H1 (cell line): ENCODE measurements around the gene SAPCD1. TPM values are rescaled to one million over a fixed set of nuclear protein-coding genes. Genes with fewer than 3 reads are reported as not detected.

Experiments
- CTCF ChIA-PET: fragments of 300-600 bp; sonication (Branson Sonifier 250); formaldehyde crosslinking; loops from one replicate; lab custom pipeline; 2021; ENCODE audit not compliant: partially characterized antibody; lab: Charles Lee
- POLR2A ChIA-PET: fragments of 300-600 bp; sonication (Branson Sonifier 250); formaldehyde crosslinking; loops from one replicate; lab custom pipeline; 2021; ENCODE audit warnings: inconsistent platforms; ENCODE audit not compliant: partially characterized antibody; lab: Charles Lee
- DNase-seq, 2 experiments: peaks; one replicate each; pipeline versions ENCODE4 v3.0.0 to v3.0.0-alpha.2; 2010 to 2022; ENCODE audit warnings: low spot score in 2 of 2, low read depth in 1 of 2, mixed read lengths in 1 of 2
- FAIRE-seq: peaks from 2 replicates; lab custom pipeline; 2011; peaks lifted over from hg19 to GRCh38; lab: Jason Lieb, UNC
- H2AFZ ChIP-seq: 2 replicates; pipeline ENCODE4 v1.8.1; 2012; ENCODE audit warnings: low read length, inconsistent platforms
- H2AK5ac ChIP-seq: 2 replicates; pipeline ENCODE4 v1.6.1; 2013; ENCODE audit warnings: low read depth, low read length
- H2BK120ac ChIP-seq: replicated peaks from 2 replicates; pipeline ENCODE3; 2013; ENCODE audit warnings: low read depth, low read length, inconsistent platforms
- H2BK12ac ChIP-seq: 2 replicates; pipeline ENCODE4 v1.6.1; 2013; ENCODE audit warnings: low read depth, low read length
- H2BK15ac ChIP-seq: 2 replicates; pipeline ENCODE4 v1.6.1; 2013; ENCODE audit warnings: low read length
- H2BK20ac ChIP-seq: 2 replicates; pipeline ENCODE4 v1.6.1; 2013; ENCODE audit warnings: low read length
- H2BK5ac ChIP-seq: 2 replicates; pipeline ENCODE4 v1.6.1; 2013; ENCODE audit warnings: low read depth, low read length
- H3K14ac ChIP-seq: 2 replicates; pipeline ENCODE4 v1.6.1; 2013; ENCODE audit warnings: inconsistent platforms; ENCODE audit not compliant: insufficient read length
- H3K18ac ChIP-seq: 2 replicates; pipeline ENCODE4 v1.6.1; 2013; ENCODE audit warnings: low read length; ENCODE audit errors: extremely low read depth
- H3K23ac ChIP-seq: 2 replicates; pipeline ENCODE4 v1.6.1; 2013; ENCODE audit warnings: inconsistent platforms; ENCODE audit not compliant: insufficient read length
- H3K23me2 ChIP-seq: 2 replicates; pipeline ENCODE4 v1.6.1; 2013; ENCODE audit warnings: low read depth, low read length
- H3K27ac ChIP-seq: 2 replicates; pipeline ENCODE4 v1.6.1; 2011; ENCODE audit warnings: low read depth, low read length, inconsistent platforms
- H3K27me3 ChIP-seq, 4 experiments: replicated peaks in 1 of 4; 1 replicate in 1 of 4; 2 replicates in 3 of 4; pipeline versions ENCODE4 v1.6.1 to v1.8.1; 2011 to 2013; ENCODE audit warnings: low read length in 3 of 4, mild to moderate bottlenecking in 3 of 4, inconsistent platforms in 2 of 4, mixed read lengths in 2 of 4, moderate library complexity in 1 of 4; ENCODE audit not compliant: control insufficient read depth in 3 of 4, insufficient read depth in 3 of 4; ENCODE audit errors: extremely low read depth in 1 of 4
- H3K36me3 ChIP-seq, 4 experiments: 2 replicates each; pipeline versions ENCODE4 v1.6.1 to v1.8.1; 2011 to 2013; ENCODE audit warnings: mild to moderate bottlenecking in 4 of 4, low read length in 3 of 4, moderate library complexity in 2 of 4, control low read depth in 1 of 4, inconsistent platforms in 1 of 4; ENCODE audit not compliant: insufficient read depth in 4 of 4, control insufficient read depth in 2 of 4
- H3K4ac ChIP-seq: replicated peaks from 2 replicates; pipeline ENCODE3; 2013; ENCODE audit warnings: low read length, low read depth, mixed read lengths, inconsistent platforms; ENCODE audit not compliant: insufficient read length
- H3K4me1 ChIP-seq, 4 experiments: replicated peaks in 1 of 4; 1 replicate in 1 of 4; 2 replicates in 3 of 4; pipeline versions ENCODE4 v1.6.1 to v1.8.1; 2011 to 2013; ENCODE audit warnings: low read length in 3 of 4, inconsistent platforms in 2 of 4, mixed read lengths in 1 of 4; ENCODE audit not compliant: insufficient read depth in 4 of 4, control insufficient read depth in 3 of 4
- H3K4me2 ChIP-seq, 2 experiments: 2 replicates each; pipeline versions ENCODE4 v1.6.1 to v1.8.1; 2011 to 2013; ENCODE audit warnings: low read depth in 2 of 2, low read length in 2 of 2, control low read depth in 1 of 2, inconsistent platforms in 1 of 2, mild to moderate bottlenecking in 1 of 2; ENCODE audit not compliant: insufficient read depth in 1 of 2
- H3K4me3 ChIP-seq, 4 experiments: fragments of 200-600, 300-600 bp in 1 of 4; sonication (generic), shearing (Covaris generic), sonication (Bioruptor Twin) in 1 of 4; 2 replicates each; pipeline versions ENCODE4 v1.5.1 to v1.8.1; 2011 to 2016; ENCODE audit warnings: low read length in 4 of 4, low read depth in 3 of 4, control low read depth in 2 of 4, inconsistent platforms in 2 of 4, mild to moderate bottlenecking in 2 of 4, mixed read lengths in 1 of 4, moderate library complexity in 1 of 4; ENCODE audit not compliant: insufficient read depth in 2 of 4; ENCODE audit errors: extremely low read depth in 1 of 4
- H3K56ac ChIP-seq: replicated peaks from 2 replicates; pipeline ENCODE3; 2013; ENCODE audit warnings: low read depth, mild to moderate bottlenecking, mixed read lengths, low read length, inconsistent platforms; ENCODE audit not compliant: insufficient read length
- H3K79me1 ChIP-seq: 2 replicates; pipeline ENCODE4 v1.6.1; 2013; ENCODE audit warnings: low read depth, low read length, control low read depth
- H3K79me2 ChIP-seq, 2 experiments: 2 replicates each; pipeline versions ENCODE4 v1.6.1 to v1.8.1; 2012 to 2013; ENCODE audit warnings: low read length in 2 of 2, mild to moderate bottlenecking in 2 of 2, inconsistent platforms in 1 of 2; ENCODE audit not compliant: insufficient read depth in 2 of 2, control insufficient read depth in 1 of 2
- H3K9ac ChIP-seq, 4 experiments: replicated peaks in 1 of 4; 1 replicate in 1 of 4; 2 replicates in 3 of 4; pipeline versions ENCODE4 v1.6.1 to v1.8.1; 2011 to 2013; ENCODE audit warnings: low read depth in 3 of 4, low read length in 3 of 4, control low read depth in 2 of 4, mild to moderate bottlenecking in 2 of 4, moderate library complexity in 2 of 4, inconsistent platforms in 1 of 4; ENCODE audit errors: extremely low read depth in 1 of 4
- H3K9me3 ChIP-seq, 2 experiments: 2 replicates each; pipeline versions ENCODE4 v1.6.1 to v1.8.1; 2012 to 2013; ENCODE audit warnings: mild to moderate bottlenecking in 2 of 2, moderate library complexity in 2 of 2, control low read depth in 1 of 2, inconsistent platforms in 1 of 2, low read depth in 1 of 2, low read length in 1 of 2, mixed read lengths in 1 of 2; ENCODE audit not compliant: insufficient read depth in 2 of 2
- H4K20me1 ChIP-seq, 2 experiments: replicated peaks in 1 of 2; 2 replicates each; pipeline versions ENCODE3 to v1.8.1; 2011 to 2013; ENCODE audit warnings: inconsistent platforms in 2 of 2, low read length in 2 of 2, mild to moderate bottlenecking in 1 of 2; ENCODE audit not compliant: insufficient read depth in 2 of 2, control insufficient read depth in 1 of 2
- H4K5ac ChIP-seq: 2 replicates; pipeline ENCODE4 v1.6.1; 2013; ENCODE audit warnings: low read length, low read depth, mixed read lengths, inconsistent platforms; ENCODE audit not compliant: insufficient read length
- H4K8ac ChIP-seq: 2 replicates; pipeline ENCODE4 v1.8.0; 2013; ENCODE audit warnings: mild to moderate bottlenecking, moderate library complexity, low read length, inconsistent platforms; ENCODE audit not compliant: insufficient read depth; ENCODE audit errors: extremely low read depth
- H4K91ac ChIP-seq: replicated peaks from 2 replicates; pipeline ENCODE3; 2013; ENCODE audit warnings: low read length, mixed read lengths, inconsistent platforms; ENCODE audit not compliant: insufficient read length
- CEBPB ChIP-seq: IDR thresholded peaks from 2 replicates; pipeline ENCODE4 v1.6.1; 2012; ENCODE audit warnings: low read depth, low read length
- NRF1 ChIP-seq: IDR thresholded peaks from 2 replicates; pipeline ENCODE4 v1.6.1; 2011; ENCODE audit warnings: mild to moderate bottlenecking, low read depth, low read length, improper control_type of control experiment
- POLR2AphosphoS5 ChIP-seq: IDR thresholded peaks from 2 replicates; pipeline ENCODE4 v1.6.1; 2011; ENCODE audit warnings: low read depth, low read length
- SIN3A ChIP-seq, 2 experiments: IDR thresholded peaks in 1 of 2; conservative IDR thresholded peaks in 1 of 2; 2 replicates each; pipeline ENCODE4 v1.6.1; 2011 to 2012; ENCODE audit warnings: low read length in 2 of 2, improper control_type of control experiment in 1 of 2, low read depth in 1 of 2, mild to moderate bottlenecking in 1 of 2
- ZNF274 ChIP-seq: IDR thresholded peaks from 2 replicates; pipeline ENCODE4 v1.7.0; 2012; ENCODE audit warnings: low read length, borderline replicate concordance; ENCODE audit errors: extremely low read depth
- WGBS, 2 experiments: shearing (Covaris generic) in 1 of 2; methylation state at CpG; one replicate each; pipeline versions ENCODE4 v1.1.6 to v1.1.7; 2013 to 2015; ENCODE audit warnings: low lambda C conversion rate in 2 of 2, mixed read lengths in 2 of 2, inconsistent platforms in 1 of 2, low coverage in 1 of 2, missing lambda C conversion rate in 1 of 2; ENCODE audit not compliant: insufficient replicate concordance in 2 of 2, insufficient coverage in 1 of 2, insufficient read length in 1 of 2; ENCODE audit errors: extremely low coverage in 1 of 2, missing lambda C conversion rate in 1 of 2; 5-methylcytosine and 5-hydroxymethylcytosine counted together
- polyA plus RNA-seq, 7 experiments: library from polyadenylated mRNA; depleted of rRNA in 3 of 7; stranded (reverse) in 5 of 7; unstranded in 2 of 7; fragments of >200 nt in 5 of 7; fragments of 200-250 nt in 2 of 7; gene quantifications; 1 replicate in 5 of 7; 2 replicates in 1 of 7; 4 replicates in 1 of 7; pipeline versions ENCODE4 v1.2.1 to v1.2.3, GENCODE V29; 2011 to 2013; ENCODE audit warnings: missing spikeins in 2 of 7, mixed read lengths in 2 of 7
- total RNA-seq: library from RNA; stranded (reverse); fragmentation: NEBNext Ultra II Directional; extraction: Animal tissue kit (Norgen Biotek cat#: 25700); gene quantifications from 2 replicates; pipeline ENCODE4 v1.2.1, GENCODE V29; 2021
- TF ChIP-seq, protein P1 (sequence below): IDR thresholded peaks from 2 replicates; pipeline ENCODE4 v1.6.1; 2011; ENCODE audit warnings: low read length, improper control_type of control experiment

SAPCD1 gene
- total and polyA plus RNA-seq, 2 of the 8 experiments (the other 6 are each of a cell fraction or from before 2014, with no cell fraction given): 3.1 to 5.9 TPM

DNA sequence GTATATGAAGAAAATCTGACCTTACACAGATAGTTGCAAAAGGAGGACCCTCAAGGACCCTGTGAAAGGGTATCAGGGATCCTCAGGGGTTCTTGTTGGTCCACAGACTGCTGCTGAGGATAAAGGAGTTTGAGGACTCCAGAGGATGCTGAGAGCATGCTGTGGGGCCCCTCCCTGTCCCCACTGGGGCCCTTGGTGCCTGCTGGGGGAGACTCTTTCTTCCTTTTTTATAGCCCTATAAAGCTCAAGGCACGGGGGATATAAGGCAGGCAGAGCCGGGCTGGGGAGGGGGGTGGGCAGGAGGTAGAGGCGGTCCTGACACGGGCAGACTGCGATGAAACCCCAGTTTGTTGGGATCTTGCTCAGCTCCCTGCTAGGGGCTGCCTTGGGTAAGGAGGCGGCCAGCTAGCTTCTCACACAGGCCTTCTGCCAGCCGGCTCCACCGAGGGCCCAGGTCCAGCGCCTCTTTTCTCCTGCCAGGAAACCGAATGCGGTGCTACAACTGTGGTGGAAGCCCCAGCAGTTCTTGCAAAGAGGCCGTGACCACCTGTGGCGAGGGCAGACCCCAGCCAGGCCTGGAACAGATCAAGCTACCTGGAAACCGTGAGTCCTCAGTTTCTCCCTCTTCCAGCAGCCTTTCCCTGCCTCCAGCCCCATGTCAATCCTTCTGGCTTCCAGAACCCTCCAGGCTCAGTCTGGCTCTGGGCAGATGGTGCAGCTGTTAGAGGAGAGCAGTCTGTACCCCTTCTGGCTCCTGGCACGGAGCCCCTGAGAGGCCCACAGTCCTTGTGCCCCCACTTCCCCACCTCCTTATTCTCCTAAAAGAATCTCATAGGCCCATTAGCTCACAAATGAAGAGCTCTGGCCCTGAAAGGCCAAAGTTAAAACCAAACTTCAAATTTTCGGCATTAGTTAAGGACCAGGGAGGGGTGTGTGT, 47.2 kb upstream of the SAPCD1 start, which contains the start of gene LY6G6D:
TSS of gene LY6G6D (plus strand) at position 327 of the 937 bp plus-strand sequence. CDS start at position 335, 8 bp downstream.
- H2AFZ ChIP-seq: peak within 1 kb of the TSS; percentile 94
- FAIRE-seq: no peak

More for the DNA sequence above, 47.2 kb upstream of the SAPCD1 start, which contains the start of gene LY6G6D:
- Histone ChIP-seq H3K23me2 (peaks cover 3% of the 10 kb centered on the region; the same call in 1 of the 2 replicates), H2BK15ac (peak within 1 kb of the TSS; percentile 95; the same call in 1 of the 2 replicates), H3K27ac (0 out of 2 replicates have a peak within 1 kb of the TSS, but pooled peaks have one; percentile 0), H2BK5ac (peak within 1 kb of the TSS; percentile 55; the same call in 1 of the 2 replicates), H3K4me2 (peak within 1 kb of the TSS; percentile 51 to 52; a peak in 3 of 4 replicates), H3K4me1 (peaks cover 11 to 32% (median 27%) of the 10 kb centered on the region in 4 experiments), H3K9me3 (no peaks in the 10 kb centered on the region), H4K91ac (peak within 1 kb of the TSS; percentile 44), H3K79me2 (no peaks in the 10 kb centered on the region), H3K4ac (peak within 1 kb of the TSS; percentile 19), H3K14ac (no peak within 1 kb of the TSS), H2AK5ac (no peak within 1 kb of the TSS), H4K8ac (peak within 1 kb of the TSS; percentile 70; the same call in 1 of the 2 replicates), H3K9ac (no peak within 1 kb of the TSS)
- POLR2A ChIA-PET: interaction anchor here (0.5 to 4.7 kb wide), 16 partner anchors 9 to 158 kb away, joined by 3 to 36 read pairs (median 4); partner anchors contain the start of genes ABHD16A, C6orf47, CSNK2B and DDAH2
- DNase-seq: no peak
- TF ChIP-seq SIN3A (conservative IDR thresholded peaks at IDR 0.05 in 1 of 2, IDR thresholded peaks at IDR 0.05 in 1 of 2; ENCODE audit: low read depth in 1 of 2, low read length in 2 of 2): no peak
- TF ChIP-seq ZNF274: no peak
- no peak for TF ChIP-seq CEBPB
- TF ChIP-seq NRF1: no peak
- TF ChIP-seq POLR2AphosphoS5: no peak
- TF ChIP-seq, protein P1, sequence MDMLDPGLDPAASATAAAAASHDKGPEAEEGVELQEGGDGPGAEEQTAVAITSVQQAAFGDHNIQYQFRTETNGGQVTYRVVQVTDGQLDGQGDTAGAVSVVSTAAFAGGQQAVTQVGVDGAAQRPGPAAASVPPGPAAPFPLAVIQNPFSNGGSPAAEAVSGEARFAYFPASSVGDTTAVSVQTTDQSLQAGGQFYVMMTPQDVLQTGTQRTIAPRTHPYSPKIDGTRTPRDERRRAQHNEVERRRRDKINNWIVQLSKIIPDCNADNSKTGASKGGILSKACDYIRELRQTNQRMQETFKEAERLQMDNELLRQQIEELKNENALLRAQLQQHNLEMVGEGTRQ: no peak
- TF ChIP-seq, all 59 proteins: peak for 0
- Histone ChIP-seq H2BK20ac (peak within 1 kb of the TSS; percentile 80; the same call in 1 of the 2 replicates), H3K4me3 (peak within 1 kb of the TSS in 1 of 4 experiments; percentile 15; a peak in 3 of 8 replicates), H3K18ac (peak within 1 kb of the TSS; percentile 81), H4K20me1 (no peaks in the 10 kb centered on the region), H4K5ac (peak within 1 kb of the TSS; percentile 38), H2BK120ac (no peak within 1 kb of the TSS), H3K27me3 (no peaks in the 10 kb centered on the region; a peak in 1 of 7 replicates), H3K23ac (no peak within 1 kb of the TSS), H3K56ac (no peak within 1 kb of the TSS), H3K36me3 (no peaks in the 10 kb centered on the region), H3K79me1 (no peaks in the 10 kb centered on the region), H2BK12ac (no peak within 1 kb of the TSS)
- 81% methylated on average over 15 of the region's 16 CpGs; no CpG with 5 or more reads in 1 of the 2 experiments for WGBS, 2 experiments
- CTCF ChIA-PET: interaction anchor here (0.5 to 5.7 kb wide), 19 partner anchors 8 to 1840 kb away, joined by 3 to 39 read pairs (median 4); partner anchors contain the start of genes BAG6, C6orf47, DDAH2 and LSM2
